CD4-positive, alpha-beta T cell treated with Interleukin-4 for 4 hours (primary cell): ENCODE results near the gene ELF5.

ENCODE experiments used
- DNase-seq: peaks from one replicate; pipeline ENCODE4 v3.0.0-alpha.2; 2020

ELF5 gene

DNA sequence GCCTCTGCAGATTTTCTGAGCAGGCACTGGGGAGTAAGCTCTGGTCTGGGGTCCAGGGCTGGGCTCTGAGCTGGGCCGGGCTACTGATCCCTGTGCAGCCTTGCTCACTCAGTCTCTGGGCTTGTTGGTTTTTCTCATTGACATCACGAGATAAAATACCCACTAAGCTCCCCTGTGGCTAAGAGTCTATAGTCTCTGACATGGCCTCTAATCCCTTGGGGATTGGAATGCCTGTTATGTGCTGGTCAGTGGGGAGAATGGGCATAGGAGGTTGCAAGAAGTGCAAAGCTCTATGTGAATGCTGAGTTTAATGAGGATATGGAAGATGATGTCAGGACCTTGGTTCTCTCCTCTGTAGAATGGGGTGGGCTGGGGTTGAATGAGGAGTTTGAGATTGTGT lies 23.3 kb downstream of the ELF5 start:
- no peak for DNase-seq

- no peak for DNase-seq
Measured at GRCh38 chr11:34488855-34489557, 24.6 kb downstream of the ELF5 start.

DNA sequence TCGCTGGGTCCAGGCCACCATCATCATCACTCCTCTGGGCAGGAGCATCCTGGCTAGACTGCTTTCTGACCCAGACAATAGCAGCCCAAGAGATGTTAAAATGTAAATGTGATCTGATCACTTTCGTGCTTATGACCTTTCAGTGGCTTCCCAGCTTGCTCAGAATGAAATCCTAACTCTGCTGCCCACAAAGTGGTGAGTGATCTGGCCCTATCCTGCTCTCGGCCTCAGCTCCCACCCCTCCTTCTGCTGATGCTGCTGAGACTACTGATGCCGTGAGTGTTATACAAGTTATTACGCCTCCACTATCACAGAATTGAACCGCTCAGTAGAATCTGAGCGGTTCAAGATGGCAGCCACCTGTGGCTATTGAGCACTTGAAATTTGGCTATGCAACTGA lies 26.2 kb downstream of the ELF5 start:
- DNase-seq: no peak

DNA sequence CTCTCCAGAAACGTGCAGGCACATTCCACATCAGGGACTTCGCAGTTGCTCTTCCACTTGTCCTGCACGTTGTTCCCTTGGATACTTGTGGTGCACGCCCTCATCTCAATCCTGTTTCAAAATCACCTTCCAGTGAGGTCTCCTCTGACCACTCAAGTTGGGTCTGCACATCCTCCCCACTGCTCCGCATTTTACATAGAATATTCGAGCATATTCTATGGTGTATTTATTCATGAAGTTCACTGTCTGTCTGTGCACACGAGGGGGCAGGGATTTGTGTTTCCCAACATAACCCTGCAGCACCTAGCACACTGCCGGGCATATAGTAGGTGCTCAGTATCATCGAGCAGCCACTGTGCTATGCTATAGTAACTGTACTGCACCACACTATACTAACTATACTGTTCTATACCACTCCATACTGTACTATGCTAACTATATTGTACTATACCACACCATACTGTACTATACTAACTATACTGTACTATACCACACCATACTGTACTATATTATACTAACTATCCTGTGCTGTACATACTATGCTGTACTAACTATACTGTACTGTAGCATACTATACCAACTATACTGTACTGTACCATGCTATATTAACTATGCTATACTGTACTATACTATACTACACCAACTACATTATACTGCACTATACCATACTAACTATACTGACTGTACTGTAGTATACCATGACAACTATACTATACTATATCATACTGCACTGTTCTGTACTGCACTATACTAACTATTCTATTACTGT lies 30.3 kb downstream of the ELF5 start:
- no peak for DNase-seq

DNA sequence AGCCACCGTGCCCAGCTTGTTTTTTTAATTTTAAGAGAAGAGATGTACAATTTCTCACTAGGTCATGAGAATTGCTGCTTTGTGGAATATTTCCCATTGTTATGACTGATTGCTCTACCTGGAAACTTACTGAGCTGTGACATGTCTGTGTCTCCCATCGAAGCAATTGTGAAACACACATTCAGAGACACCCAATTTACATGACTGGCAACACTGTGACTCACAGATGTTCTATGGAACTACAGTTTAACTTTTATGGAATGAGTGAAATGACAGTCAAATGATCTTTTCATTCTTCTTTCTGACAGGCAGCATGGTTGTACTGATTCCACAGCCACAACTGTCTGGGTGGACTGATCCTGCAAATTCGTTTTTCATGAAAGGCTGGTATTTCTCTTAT lies 32.3 kb downstream of the ELF5 start:
- no peak for DNase-seq

- no peak for DNase-seq
Measured at GRCh38 chr11:34480314-34480713, 33.3 kb downstream of the ELF5 start.

DNA sequence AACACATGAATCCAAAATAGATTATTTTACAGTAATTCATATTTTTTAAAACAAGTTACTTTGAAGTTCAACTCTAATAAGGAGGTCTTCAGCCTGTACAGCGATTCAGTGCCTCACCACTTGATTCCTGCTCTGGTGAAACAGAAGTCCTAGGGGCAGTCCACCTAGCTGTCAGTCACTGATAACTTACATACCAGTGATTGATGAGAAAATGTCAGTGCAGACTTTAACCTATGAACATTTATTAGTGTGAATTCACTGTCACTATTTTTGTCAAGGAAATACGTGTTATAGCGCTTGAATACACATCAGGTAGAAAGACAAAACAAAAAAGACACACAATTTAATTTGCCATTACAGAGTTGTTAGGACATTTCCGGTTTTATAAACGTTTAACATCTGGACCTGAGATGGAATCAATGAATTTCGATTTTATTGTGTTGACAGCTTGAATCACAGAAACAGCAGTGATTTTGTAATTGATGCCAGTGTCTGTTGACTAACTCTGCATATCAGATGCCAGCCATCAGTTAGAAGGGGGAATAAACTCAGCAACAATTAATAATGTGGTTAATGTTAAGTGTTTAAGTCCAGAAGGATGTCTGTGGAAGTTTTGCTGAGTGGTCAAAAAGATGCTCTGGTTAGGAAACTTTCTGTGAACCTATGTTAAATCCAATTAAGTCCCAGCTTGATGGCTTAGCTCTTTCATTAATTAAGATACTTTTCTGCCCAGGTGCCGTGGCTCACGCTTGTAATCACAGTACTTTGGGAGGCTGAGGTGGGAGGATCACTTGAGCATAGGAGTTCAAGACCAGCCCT lies 34.5 kb downstream of the ELF5 start:
- no peak for DNase-seq

DNA sequence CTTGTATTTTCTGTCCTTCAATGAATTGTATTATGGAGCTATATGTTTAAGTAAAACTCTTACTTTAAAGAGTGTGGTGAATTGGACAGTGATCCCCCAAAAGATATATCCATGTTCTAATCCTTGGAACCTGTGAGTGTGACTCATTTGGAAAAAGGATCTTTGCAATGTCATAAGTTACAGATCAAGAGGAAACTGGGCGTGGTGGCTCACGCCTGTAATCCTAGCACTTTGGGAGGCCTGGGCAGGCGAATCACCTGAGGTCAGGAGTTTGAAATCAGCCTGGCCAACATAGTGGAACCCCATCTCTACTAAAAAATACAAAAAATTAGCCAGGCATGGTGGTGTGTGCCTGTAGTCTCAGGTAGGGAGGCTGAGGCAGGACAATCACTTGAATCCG lies 36.7 kb downstream of the ELF5 start:
- no peak for DNase-seq

DNA sequence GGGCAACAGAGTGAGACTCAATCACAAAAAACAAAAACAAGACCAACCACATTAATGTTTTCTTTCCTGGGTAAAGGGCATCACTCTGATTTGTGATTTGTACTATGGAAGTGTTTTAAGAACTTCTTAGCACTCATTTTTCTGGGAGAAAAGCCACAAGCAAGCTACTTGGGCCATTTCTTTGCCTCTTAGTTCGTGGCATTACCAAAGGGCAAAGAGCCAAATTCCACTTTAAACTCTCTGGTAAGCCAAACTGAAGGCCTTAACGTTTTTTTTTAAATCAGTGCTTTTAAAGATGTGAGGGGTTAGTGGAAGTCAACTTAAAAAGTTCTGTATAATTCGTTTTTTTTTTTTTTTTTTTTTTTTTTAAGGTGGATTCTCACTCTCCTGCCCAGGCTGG lies 37.9 kb downstream of the ELF5 start:
- no peak for DNase-seq

DNA sequence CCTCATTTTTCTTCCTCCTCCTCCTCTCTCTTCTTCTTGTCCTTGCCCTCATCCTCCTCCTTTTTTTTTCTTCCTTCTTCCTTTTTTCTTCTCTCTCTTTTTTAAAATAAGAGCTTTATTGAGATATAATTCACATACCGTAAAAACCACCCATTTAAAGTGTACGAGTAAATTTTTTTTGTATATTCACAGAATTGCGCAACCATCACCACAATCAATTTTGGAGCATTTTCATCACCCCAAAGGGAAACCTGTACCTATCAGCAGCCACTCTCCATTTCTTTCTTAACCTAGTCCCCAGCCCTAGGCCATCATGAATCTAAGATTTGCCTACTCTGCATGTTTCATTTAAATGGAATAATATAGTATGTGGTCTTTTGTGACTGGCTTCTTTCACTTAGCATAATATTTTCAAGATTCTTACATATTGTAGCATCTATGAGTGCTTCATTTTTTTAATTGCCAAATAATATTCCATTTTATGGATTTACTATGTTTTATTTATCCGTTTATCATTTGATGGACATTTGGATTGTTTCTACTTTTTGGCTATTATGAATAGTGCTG lies 39.9 kb downstream of the ELF5 start:
- no peak for DNase-seq

DNA sequence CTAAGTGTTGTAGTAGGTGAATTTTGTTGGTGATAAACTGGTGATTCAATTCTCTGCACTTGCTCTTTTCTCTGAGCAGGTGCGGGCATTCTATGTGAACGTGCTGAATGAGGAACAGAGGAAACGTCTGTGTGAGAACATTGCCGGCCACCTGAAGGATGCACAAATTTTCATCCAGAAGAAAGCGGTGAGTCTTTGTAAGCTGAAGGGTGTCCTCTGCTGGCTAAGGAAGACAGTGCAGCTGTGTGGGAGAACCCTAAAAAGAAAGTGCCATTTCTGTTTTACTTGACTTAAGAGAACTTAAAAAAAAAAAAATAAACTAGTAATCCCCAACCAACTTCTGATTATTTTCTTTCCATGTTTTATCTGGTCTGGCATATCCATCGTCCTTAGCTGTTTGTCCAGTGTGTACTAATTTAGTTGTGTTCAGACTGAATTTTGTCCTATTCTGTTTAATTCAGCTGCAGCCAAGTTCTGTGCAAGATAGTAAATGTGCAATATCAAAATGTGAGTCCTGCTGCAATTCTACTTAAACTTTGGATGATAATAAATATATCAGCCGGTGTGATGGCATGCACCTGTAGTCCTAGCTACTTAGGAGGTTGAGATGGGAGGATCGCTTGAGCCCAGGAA lies 45.3 kb downstream of the ELF5 start:
- DNase-seq: peak; percentile 33

DNA sequence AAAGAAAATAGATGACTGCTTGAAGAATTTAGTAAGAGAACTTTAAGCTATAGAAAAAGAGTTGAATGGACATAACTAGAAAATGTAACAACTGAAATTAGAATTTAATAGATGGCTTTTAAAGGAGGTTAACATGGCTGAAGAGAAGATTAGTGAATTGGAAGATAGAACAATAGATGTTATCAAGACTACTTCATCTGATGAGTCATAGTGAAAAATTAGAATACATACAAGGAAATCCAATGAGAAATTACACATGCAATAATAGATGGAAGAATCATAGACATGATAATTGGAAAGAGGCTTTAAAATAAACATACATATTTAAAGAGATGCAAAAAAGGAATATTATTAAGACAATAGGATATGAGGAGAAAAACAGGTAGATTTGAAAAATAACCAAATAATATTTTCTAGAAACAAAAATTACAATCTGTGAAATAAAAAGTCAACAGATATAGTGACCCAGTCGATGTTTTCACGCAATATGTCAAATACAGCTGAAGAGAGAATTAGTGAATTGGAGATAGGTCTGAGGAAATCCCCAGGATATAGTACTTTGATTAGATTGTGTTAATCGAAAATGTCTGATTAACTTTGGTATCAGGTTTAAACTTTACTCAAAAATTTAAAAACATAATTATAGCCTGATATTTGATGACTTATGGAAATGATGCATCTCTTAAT lies 46.6 kb downstream of the ELF5 start:
- no peak for DNase-seq

DNA sequence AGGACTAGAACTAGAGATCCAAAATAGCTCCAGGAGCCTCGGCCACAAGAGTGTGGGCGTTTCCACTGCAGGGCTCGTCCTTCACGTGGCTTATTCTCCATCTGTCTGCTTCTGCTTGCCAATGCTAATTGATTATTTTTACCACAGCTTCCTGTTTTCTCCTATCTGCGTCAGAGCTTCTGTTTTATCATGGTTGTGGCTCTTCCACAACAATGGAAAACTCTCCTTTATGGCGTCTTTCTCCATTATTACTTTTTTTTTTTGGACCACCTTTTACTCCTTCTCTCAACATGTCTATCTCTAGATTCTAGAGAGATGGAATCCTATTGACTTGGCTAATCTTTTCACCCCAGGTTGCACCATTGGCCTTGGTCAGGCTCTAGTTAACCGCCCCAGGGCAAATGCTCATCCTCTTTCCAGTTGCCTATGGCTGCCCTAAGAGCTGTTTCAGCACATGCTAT lies 49.0 kb downstream of the ELF5 start:
- no peak for DNase-seq

DNA sequence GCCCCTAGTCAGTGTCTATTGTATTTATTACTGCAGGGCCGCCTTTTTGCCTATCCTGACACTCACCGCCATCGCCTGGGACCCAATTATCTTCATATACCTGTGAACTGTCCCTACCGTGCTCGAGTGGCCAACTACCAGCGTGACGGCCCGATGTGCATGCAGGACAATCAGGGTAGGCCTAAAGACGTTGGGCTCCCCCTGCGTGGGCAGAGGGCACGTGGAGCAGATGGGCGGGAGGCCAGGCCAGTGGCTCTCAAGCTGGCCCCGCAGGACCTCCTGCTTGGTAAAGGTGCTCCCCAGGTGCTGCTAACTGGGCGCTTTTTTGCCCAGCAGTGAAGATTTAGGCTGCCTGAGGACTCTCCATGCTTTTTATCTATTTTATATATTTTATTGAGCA lies 52.4 kb downstream of the ELF5 start:
- DNase-seq: no peak

DNA sequence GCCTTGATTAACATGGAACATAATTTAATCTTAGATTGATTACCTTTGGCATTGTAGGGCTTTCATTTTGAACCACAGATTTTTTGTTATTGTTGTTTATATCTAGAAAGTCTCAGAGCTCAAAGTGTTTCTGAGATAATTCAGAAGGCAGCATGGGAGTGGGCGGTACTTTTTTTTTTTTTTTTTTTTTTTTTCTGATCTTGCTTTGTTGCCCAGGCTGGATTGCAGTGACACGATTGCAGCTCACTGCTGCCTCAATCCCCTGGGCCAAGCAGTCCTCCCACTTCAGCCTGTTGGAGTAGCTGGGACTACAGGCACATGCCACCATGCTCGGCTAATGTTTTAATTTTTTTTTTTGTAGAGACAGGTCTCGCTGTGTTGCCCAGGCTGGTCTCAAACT lies 53.3 kb downstream of the ELF5 start:
- no peak for DNase-seq

GRCh38 chr11:34459507-34460162 lies 54.0 kb downstream of the ELF5 start:
- no peak for DNase-seq

GRCh38 chr11:34458525-34458924 lies 55.1 kb downstream of the ELF5 start:
- DNase-seq: no peak

GRCh38 chr11:34457607-34458006 lies 56.0 kb downstream of the ELF5 start:
- no peak for DNase-seq

GRCh38 chr11:34454308-34455032 lies 59.1 kb downstream of the ELF5 start:
- DNase-seq: no peak

DNA sequence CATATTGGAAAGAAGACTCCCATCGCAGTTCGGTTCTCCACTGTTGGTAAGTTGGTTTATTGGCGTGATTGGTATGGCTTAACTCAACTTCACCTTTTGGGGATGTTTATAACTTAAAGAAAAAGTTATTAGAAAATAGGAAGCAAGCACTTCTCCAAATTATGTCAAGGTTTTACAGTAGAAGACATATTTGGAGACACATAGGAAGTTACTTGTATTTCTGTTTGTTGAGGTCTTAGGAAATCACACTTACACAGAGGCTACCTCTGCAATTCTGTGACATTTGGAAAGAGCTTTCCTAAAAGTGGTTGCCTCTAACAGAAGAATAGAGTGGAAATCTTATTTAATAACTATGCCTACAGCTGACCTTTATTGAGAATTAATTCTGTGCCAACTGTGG lies 62.5 kb downstream of the ELF5 start:
- no peak for DNase-seq

DNA sequence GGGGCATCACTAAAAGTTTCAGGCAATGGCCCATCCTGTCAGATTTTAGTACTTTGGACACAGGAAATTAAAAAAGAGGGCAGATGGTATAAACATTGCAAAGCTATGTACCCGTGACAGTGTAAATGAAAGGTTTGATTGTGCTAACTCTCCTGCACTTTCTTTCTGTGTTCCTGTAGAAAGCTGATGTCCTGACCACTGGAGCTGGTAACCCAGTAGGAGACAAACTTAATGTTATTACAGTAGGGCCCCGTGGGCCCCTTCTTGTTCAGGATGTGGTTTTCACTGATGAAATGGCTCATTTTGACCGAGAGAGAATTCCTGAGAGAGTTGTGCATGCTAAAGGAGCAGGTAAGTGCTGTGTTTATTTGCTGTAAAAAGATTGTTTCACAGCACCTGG lies 64.6 kb downstream of the ELF5 start:
- no peak for DNase-seq
